Vagina (tissue), 2 donors: Measurements from ENCODE around the gene EIF4G1. TPM values are rescaled to one million over a fixed set of nuclear protein-coding genes. Genes with fewer than 3 reads are reported as not detected.
"Not testable (repeated sequence)": the region's sequence is repeated elsewhere in the genome, so short reads cannot be mapped to it uniquely, and the experiment has no call there.

Experiments
- DNase-seq, 2 donors: peaks; one replicate each; pipeline ENCODE4 v3.0.0-alpha.2; 2017; ENCODE audit errors: extremely low spot score in 2 of 2
- H3K27ac ChIP-seq: fragments of 200-600 bp; sonication (generic); one replicate; pipeline ENCODE4 v1.5.1; 2019
- H3K27me3 ChIP-seq: fragments of 200-600 bp; sonication (generic); one replicate; pipeline ENCODE4 v1.5.1; 2019
- H3K36me3 ChIP-seq, 2 donors: fragments of 200-600 bp; sonication (generic); one replicate each; pipeline ENCODE4 v1.5.1; 2017 to 2019
- H3K4me1 ChIP-seq: fragments of 200-600 bp; sonication (generic); one replicate; pipeline ENCODE4 v1.5.1; 2019
- H3K4me3 ChIP-seq, 2 donors: fragments of 200-600 bp; sonication (generic); 1 replicate in 1 of 2; 2 replicates in 1 of 2; pipeline ENCODE4 v1.5.1; 2016 to 2019
- H3K9me3 ChIP-seq: fragments of 200-600 bp; sonication (generic); one replicate; pipeline ENCODE4 v1.5.1; 2019
- POLR2A ChIP-seq, 2 donors: fragments of 450-650 bp; IDR thresholded peaks; one replicate each; pipeline ENCODE4 v1.6.1; 2017; ENCODE audit warnings: antibody characterized with exemption in 2 of 2, mild to moderate bottlenecking in 2 of 2, moderate library complexity in 2 of 2
- POLR2AphosphoS5 ChIP-seq, 2 donors: sonication (generic); formaldehyde crosslinking; IDR thresholded peaks; one replicate each; pipeline ENCODE4 v1.9.0; 2017; ENCODE audit warnings: antibody characterized with exemption in 2 of 2, mild to moderate bottlenecking in 2 of 2, low read depth in 1 of 2; ENCODE audit not compliant: insufficient read depth in 1 of 2
- intact Hi-C: fragments of 100-400 bp; cut with DNase I; formaldehyde crosslinking; loops from one replicate; pipeline ENCODE4 v1.15.1; 2023
- total RNA-seq: library from RNA; depleted of rRNA; stranded (reverse); fragments of >200 nt; gene quantifications from one replicate; pipeline ENCODE4 v1.2.3, GENCODE V29; 2016
- TF ChIP-seq, protein P1 (sequence below), 3 experiments: fragments of 450-650 bp in 2 of 3; fragments of 200-600 bp in 1 of 3; sonication (generic) in 1 of 3; IDR thresholded peaks; one replicate each; pipeline ENCODE4 v1.5.1; 2017 to 2019; ENCODE audit warnings: antibody characterized with exemption in 3 of 3, mild to moderate bottlenecking in 2 of 3, moderate library complexity in 2 of 3

The EIF4G1 gene, protein sequence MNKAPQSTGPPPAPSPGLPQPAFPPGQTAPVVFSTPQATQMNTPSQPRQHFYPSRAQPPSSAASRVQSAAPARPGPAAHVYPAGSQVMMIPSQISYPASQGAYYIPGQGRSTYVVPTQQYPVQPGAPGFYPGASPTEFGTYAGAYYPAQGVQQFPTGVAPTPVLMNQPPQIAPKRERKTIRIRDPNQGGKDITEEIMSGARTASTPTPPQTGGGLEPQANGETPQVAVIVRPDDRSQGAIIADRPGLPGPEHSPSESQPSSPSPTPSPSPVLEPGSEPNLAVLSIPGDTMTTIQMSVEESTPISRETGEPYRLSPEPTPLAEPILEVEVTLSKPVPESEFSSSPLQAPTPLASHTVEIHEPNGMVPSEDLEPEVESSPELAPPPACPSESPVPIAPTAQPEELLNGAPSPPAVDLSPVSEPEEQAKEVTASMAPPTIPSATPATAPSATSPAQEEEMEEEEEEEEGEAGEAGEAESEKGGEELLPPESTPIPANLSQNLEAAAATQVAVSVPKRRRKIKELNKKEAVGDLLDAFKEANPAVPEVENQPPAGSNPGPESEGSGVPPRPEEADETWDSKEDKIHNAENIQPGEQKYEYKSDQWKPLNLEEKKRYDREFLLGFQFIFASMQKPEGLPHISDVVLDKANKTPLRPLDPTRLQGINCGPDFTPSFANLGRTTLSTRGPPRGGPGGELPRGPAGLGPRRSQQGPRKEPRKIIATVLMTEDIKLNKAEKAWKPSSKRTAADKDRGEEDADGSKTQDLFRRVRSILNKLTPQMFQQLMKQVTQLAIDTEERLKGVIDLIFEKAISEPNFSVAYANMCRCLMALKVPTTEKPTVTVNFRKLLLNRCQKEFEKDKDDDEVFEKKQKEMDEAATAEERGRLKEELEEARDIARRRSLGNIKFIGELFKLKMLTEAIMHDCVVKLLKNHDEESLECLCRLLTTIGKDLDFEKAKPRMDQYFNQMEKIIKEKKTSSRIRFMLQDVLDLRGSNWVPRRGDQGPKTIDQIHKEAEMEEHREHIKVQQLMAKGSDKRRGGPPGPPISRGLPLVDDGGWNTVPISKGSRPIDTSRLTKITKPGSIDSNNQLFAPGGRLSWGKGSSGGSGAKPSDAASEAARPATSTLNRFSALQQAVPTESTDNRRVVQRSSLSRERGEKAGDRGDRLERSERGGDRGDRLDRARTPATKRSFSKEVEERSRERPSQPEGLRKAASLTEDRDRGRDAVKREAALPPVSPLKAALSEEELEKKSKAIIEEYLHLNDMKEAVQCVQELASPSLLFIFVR (N-terminal part only)
- total RNA-seq: 207 TPM

DNA sequence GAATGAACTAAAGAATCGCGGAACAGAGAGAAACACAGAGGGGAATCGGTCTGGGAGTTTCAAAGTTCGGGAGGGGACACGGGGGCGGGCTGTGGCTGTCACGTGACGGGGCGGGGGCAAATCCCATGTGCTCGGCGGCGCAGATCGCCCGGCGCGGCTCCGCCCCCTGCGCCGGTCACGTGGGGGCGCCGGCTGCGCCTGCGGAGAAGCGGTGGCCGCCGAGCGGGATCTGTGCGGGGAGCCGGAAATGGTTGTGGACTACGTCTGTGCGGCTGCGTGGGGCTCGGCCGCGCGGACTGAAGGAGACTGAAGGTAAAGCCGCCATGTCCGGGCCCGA is at the start of gene EIF4G1:
Gene EIF4G1 (plus strand): TSS at position 244 of the 337 bp plus-strand sequence. CDS start 1,191 bp downstream, outside the sequence.
- peaks cover 0 to 8% of the 10 kb centered on the region in 2 donors for H3K36me3 ChIP-seq
- H3K4me3 ChIP-seq: peak within 1 kb of the TSS; percentile 66 to 94
- intact Hi-C loops: loop anchor here (1.0 kb wide), 2 partner anchors 24 to 47 kb away; partner anchors contain the start of genes CLCN2 and POLR2H
- H3K27ac ChIP-seq: peak within 1 kb of the TSS; percentile 94
- H3K4me1 ChIP-seq: peaks cover 41% of the 10 kb centered on the region
- H3K27me3 ChIP-seq: no peaks in the 10 kb centered on the region
- H3K9me3 ChIP-seq: no peaks in the 10 kb centered on the region
- TF ChIP-seq POLR2AphosphoS5 (IDR thresholded peaks at IDR 0.05; ENCODE audit: insufficient read depth in 1 of 2, low read depth in 1 of 2): no peak
- peak in 1 of 2 donors; percentile 54 for TF ChIP-seq POLR2A (IDR thresholded peaks at IDR 0.05)
- peak in 1 of 2 donors; percentile 96 for DNase-seq

- H3K27me3 ChIP-seq, H3K4me1 ChIP-seq, H3K36me3 ChIP-seq, H3K9me3 ChIP-seq, intact Hi-C loops, H3K4me3 ChIP-seq, H3K27ac ChIP-seq, DNase-seq: not testable (repeated sequence)
Observed at GRCh38 chr3:184267249-184267648, 47.2 kb upstream of the EIF4G1 start.

DNA sequence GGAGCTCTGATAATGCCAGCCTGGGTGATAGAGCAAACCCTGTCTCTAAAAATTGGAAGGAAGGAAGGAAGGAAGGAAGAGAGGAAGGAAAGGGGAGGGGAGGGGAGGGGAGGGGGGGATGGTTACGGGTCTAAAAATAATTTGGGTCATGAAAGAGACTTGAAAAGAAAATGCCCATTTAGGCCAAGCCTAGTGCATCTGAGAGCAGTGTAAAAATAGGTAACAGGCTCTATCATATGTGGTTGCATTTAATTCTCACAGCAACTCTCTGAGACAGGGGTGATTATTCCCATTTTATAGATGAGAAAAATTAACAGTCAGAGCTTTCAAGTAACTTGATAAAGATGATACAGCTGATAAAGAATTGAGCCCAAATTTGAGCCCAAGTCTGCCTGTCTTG is 42.1 kb upstream of the EIF4G1 start:
- DNase-seq: no peak

GRCh38 chr3:184275381-184275701 is 39.1 kb upstream of the EIF4G1 start:
- H3K27me3 ChIP-seq: no peaks in the 10 kb centered on the region
- H3K36me3 ChIP-seq: no peaks in the 10 kb centered on the region
- intact Hi-C loops: no loop called here

More for the DNA sequence above, 42.1 kb upstream of the EIF4G1 start:
- Histone ChIP-seq H3K4me3 (no peak overlapping the region), H3K36me3 (no peaks in the 10 kb centered on the region), H3K9me3 (no peaks in the 10 kb centered on the region), H3K27me3 (no peaks in the 10 kb centered on the region), H3K4me1 (peaks cover 8% of the 10 kb centered on the region), H3K27ac (no peak overlapping the region)
- no peak for TF ChIP-seq POLR2AphosphoS5 (IDR thresholded peaks at IDR 0.05; ENCODE audit: insufficient read depth in 1 of 2, low read depth in 1 of 2)
- TF ChIP-seq, protein P1, sequence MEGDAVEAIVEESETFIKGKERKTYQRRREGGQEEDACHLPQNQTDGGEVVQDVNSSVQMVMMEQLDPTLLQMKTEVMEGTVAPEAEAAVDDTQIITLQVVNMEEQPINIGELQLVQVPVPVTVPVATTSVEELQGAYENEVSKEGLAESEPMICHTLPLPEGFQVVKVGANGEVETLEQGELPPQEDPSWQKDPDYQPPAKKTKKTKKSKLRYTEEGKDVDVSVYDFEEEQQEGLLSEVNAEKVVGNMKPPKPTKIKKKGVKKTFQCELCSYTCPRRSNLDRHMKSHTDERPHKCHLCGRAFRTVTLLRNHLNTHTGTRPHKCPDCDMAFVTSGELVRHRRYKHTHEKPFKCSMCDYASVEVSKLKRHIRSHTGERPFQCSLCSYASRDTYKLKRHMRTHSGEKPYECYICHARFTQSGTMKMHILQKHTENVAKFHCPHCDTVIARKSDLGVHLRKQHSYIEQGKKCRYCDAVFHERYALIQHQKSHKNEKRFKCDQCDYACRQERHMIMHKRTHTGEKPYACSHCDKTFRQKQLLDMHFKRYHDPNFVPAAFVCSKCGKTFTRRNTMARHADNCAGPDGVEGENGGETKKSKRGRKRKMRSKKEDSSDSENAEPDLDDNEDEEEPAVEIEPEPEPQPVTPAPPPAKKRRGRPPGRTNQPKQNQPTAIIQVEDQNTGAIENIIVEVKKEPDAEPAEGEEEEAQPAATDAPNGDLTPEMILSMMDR (IDR thresholded peaks at IDR 0.05): no peak
- no peak for TF ChIP-seq POLR2A (IDR thresholded peaks at IDR 0.05)
- intact Hi-C loops: no loop called here

DNA sequence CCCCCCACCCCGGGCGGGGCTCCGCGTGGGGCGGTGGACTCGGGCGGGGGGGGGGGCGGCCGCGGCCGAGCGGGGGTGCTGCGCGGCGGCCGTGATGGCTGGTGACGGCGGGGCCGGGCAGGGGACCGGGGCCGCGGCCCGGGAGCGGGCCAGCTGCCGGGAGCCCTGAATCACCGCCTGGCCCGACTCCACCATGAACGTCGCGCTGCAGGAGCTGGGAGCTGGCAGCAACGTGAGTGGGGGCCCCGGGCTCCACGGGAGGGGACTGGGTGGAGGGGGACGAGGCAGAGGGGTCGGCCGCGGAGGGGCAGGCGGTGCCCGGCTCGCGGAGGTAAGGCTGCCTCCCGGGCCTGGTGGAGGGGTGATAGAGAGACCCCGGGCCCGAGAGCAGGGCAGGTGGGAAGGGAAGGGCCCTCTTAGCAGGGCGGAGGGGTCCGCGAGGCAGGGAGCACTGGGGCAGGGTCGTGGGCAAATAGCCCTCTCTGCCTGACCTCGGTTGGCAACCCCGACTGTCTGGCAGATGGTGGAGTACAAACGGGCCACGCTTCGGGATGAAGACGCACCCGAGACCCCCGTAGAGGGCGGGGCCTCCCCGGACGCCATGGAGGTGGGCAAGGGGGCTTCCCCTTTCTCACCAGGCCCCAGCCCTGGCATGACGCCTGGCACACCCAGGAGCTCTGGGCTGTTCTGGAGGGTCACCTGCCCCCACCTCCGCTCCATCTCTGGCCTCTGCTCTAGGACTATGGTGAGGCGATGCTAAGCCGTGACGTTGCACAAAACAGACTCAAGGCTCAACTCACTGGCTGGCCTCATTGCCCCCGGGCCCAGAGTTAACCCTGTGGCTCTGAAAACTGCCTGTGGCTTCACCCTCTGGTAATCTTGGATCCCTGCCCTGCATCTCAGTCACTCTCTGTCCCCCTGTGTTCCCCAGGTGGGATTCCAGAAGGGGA is 38.2 kb upstream of the EIF4G1 start, which contains the start of gene ECE2:
Gene ECE2 (plus strand): TSS at position 62 of the 950 bp plus-strand sequence. CDS start 132 bp downstream, at position 194.
- H3K27ac ChIP-seq: no peak within 1 kb of the TSS
- intact Hi-C loops: no loop called here
- no peaks in the 10 kb centered on the region for H3K9me3 ChIP-seq
- peaks cover 8% of the 10 kb centered on the region for H3K4me1 ChIP-seq
- no peak within 1 kb of the TSS for H3K4me3 ChIP-seq
- no peak for DNase-seq
- TF ChIP-seq POLR2A (IDR thresholded peaks at IDR 0.05) (no peak), POLR2AphosphoS5 (IDR thresholded peaks at IDR 0.05; ENCODE audit: insufficient read depth in 1 of 2, low read depth in 1 of 2) (no peak)
- TF ChIP-seq, protein P1 (IDR thresholded peaks at IDR 0.05): no peak
- no peaks in the 10 kb centered on the region for H3K27me3 ChIP-seq
- no peaks in the 10 kb centered on the region for H3K36me3 ChIP-seq

More at GRCh38 chr3:184275381-184275701, 39.1 kb upstream of the EIF4G1 start:
- DNase-seq: no peak
- Histone ChIP-seq H3K4me3 (no peak overlapping the region), H3K27ac (no peak overlapping the region), H3K9me3 (no peaks in the 10 kb centered on the region), H3K4me1 (peaks cover 8% of the 10 kb centered on the region)
- TF ChIP-seq, protein P1 (IDR thresholded peaks at IDR 0.05): no peak
- TF ChIP-seq POLR2A (IDR thresholded peaks at IDR 0.05) (no peak), POLR2AphosphoS5 (IDR thresholded peaks at IDR 0.05; ENCODE audit: insufficient read depth in 1 of 2, low read depth in 1 of 2) (no peak)
